ENCODE measurements around the gene LDAH. TPM values are rescaled to one million over a fixed set of nuclear protein-coding genes. Genes with fewer than 3 reads are reported as not detected.
A peak's percentile ranks its signal among the peaks of the same experiment; 100 is the strongest.

LDAH gene
- total and polyA plus RNA-seq, 2 donors: 10.8 to 28.2 TPM

DNA sequence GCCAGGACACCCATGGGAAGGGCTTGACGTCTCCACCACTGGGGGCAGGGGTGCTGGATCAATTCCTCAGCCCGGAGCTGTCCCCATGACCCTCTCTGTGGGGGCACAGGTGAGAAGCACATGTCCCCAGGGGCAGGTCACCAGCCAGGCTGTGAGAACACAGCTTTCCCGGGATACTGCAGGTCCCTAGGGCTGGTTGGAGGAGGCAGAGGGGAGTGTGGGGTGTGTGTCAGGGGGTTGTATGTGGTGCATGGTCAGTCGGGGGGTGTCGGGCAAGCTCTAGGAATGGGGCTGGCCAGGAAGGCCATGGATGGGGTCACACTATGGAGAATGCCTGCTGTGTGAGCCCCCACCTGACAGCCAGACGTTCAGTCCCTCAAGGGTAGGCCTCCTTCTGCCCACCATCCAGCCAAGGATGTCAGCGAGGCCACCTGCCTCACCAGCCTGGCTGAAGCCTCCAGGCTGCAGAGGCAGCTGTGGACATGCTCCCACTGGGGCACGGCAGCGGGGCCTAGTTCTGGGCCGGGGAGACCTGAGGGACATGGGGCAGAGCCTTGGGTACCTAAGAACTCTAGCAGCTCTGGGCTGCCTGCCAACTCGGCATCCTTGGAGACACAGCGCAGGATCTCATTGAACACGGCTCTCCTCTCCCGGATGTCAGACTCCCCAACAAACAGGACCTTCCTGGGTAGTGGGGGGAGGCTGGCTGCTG lies 182.3 kb downstream of the LDAH start:
- Histone ChIP-seq H3K4me3 (ENCODE audit: low read depth, low read length) (no peak overlapping the region), H3K4me1 (ENCODE audit: insufficient read depth) (no peaks in the 10 kb centered on the region), H3K27ac (ENCODE audit: low read depth) (no peak overlapping the region), H3K36me3 (ENCODE audit: insufficient read depth) (no peaks in the 10 kb centered on the region)
- no peak for DNase-seq (ENCODE audit: extremely low spot score)
- WGBS: 67% methylated on average over 14 of the region's 14 CpGs

DNA sequence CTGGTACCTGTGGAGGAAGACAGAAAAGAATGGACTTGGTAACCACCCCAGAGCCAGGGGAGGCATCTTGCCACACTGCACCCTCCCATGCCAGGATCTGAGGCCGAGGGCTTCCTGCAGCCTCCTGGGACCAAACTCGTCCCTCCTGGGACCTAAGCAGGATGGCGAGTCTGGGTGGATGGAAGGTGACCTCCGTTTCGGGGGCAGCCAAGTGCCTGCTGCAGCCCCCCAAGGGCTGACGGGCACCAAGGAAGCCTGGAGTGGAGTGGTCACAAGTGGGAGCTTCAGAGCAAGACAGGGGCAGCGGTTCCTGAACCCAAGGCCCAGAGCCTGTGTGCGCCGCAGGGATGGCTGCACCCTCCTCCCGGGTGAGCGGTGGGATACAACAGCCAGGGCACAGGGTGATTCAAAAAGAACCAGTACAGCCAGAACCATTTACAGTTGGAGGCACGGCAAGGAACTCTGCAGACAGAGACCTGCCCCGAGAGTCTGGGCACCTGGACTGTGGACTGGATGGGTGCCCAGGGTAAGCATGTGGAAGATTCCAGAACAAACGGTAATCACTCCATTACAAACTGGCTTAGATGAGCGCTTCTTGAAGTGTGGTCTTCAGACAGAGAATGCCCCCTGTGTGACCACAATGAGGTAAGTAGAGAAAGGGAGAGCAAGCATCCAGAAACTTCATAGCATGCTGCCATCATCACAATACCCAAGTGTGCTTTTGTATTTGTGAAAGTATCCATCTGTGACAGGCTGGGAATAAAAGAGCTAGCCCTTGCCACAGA lies 184.1 kb downstream of the LDAH start:
- Histone ChIP-seq H3K4me1 (ENCODE audit: insufficient read depth) (no peaks in the 10 kb centered on the region), H3K4me3 (ENCODE audit: low read depth, low read length) (no peak overlapping the region), H3K27ac (ENCODE audit: low read depth) (no peak overlapping the region), H3K36me3 (ENCODE audit: insufficient read depth) (no peaks in the 10 kb centered on the region)
- DNase-seq (ENCODE audit: extremely low spot score): no peak
- WGBS: 86% methylated on average over 15 of the region's 15 CpGs

DNA sequence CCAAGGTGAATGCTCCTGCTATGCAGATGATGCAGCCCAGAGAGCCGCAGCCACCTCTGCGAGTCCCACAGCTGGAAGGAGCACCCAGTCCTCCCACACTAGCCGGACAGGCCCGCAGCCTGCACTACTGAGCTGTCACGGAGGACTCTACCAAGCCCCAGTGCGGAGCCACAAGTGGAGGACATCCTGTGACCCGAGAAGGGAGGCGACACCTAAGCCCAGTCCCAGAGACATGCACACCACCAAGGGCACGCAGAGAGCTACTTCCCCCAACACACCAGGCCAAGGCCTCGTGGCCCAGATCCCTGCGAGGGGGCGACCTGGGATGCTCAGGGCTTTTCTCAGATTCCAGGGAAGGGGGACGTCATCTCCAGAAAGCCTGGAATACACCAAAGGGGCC lies 184.9 kb downstream of the LDAH start:
- no peak for DNase-seq (ENCODE audit: extremely low spot score)
- H3K27ac ChIP-seq (ENCODE audit: low read depth): no peak overlapping the region
- no peak overlapping the region for H3K4me3 ChIP-seq (ENCODE audit: low read depth, low read length)
- WGBS: 93% methylated on average over 13 of the region's 13 CpGs
- no peaks in the 10 kb centered on the region for H3K4me1 ChIP-seq (ENCODE audit: insufficient read depth)
- H3K36me3 ChIP-seq (ENCODE audit: insufficient read depth): no peaks in the 10 kb centered on the region

DNA sequence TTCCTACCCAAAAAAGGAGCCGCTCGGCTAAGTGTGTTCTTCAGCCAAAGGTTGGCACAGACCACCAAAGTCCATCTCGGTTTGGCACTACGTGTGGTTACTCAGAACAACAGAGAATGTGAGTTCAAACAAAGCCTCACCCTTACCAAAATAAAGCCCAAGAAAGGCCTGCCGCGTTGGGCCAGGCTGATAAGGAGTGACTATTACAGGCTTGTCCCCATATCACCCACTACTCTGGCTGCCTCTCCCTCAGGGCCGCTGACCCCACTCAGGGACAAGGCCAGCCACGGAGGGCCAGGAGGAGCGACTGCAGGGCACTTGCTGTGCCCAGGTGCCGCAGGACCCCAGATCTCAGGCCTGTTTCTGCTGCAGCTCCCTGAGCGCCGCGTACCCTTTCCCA lies 185.8 kb downstream of the LDAH start:
- no peak overlapping the region for H3K27ac ChIP-seq (ENCODE audit: low read depth)
- DNase-seq (ENCODE audit: extremely low spot score): no peak
- H3K36me3 ChIP-seq (ENCODE audit: insufficient read depth): no peaks in the 10 kb centered on the region
- 49% methylated on average over 13 of the region's 13 CpGs for WGBS
- no peaks in the 10 kb centered on the region for H3K4me1 ChIP-seq (ENCODE audit: insufficient read depth)
- H3K4me3 ChIP-seq (ENCODE audit: low read depth, low read length): no peak overlapping the region

DNA sequence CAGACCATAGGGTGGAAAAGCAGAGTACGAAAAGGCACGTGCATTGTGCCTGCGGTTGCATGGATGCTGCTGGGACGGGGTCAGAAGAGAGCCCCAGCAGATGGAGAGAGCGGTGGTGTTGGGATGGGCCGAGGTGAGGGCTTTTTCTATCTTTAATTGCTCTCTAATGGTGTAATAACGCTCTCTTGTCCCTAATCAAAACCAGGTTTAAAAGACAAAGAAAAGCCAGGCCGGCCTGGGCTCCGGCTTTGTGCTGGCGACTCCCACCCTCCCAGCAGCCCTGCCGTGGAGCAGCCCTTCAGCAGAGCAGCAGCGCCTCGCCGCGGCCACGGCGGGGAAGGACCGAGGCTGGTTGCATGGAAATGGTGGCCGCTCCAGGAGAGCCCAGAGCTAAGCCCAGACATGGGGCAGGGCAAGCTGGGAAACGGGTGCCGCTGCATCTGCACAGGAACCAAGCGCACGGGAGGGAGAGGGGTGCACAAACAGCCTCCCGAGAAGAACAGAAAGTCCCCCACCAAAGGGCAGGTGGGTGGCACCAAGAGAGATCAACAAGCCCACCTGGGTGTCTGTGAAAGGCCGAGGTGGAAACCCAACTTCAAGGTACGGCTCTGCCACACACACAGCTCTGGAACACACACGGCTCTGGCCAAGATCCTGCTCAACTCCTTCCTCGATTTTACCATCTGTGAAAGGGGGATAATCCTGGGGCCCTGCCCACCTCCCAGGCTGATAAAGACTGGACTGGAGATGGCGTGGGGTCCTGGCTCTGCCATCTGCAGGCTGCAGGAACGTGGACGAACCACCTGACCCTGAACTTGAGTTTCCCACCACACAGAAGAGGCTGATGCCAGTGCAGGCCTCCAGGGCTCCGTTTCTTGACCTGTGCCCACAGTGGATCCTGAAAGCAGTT lies 187.0 kb downstream of the LDAH start:
- Histone ChIP-seq H3K36me3 (ENCODE audit: insufficient read depth) (no peaks in the 10 kb centered on the region), H3K4me1 (ENCODE audit: insufficient read depth) (no peaks in the 10 kb centered on the region), H3K27ac (ENCODE audit: low read depth) (no peak overlapping the region), H3K4me3 (ENCODE audit: low read depth, low read length) (no peak overlapping the region)
- WGBS: 28% methylated on average over 32 of the region's 32 CpGs
- DNase-seq (ENCODE audit: extremely low spot score): no peak

DNA sequence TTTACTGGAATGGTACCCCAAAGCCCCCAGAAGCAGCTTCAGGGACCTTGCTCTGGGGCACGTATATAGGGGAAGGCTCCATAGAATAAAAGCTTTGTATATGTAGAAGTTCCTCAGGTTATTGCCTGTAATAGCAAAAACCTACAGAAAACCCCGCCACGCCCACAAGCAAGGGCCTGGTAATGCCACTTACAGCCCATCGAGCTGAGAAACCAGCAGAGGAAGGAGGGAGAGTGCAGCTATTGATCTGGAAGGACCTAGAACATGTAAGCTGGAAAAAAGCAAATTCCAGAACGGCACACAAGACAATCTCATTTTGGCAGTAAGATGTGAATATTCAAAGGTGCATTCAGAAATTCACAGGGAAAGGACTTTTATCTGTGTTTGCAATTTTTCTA lies 187.8 kb downstream of the LDAH start:
- peak overlapping the region; percentile 33 for H3K27ac ChIP-seq (ENCODE audit: low read depth)
- DNase-seq (ENCODE audit: extremely low spot score): no peak
- no peaks in the 10 kb centered on the region for H3K36me3 ChIP-seq (ENCODE audit: insufficient read depth)
- H3K4me3 ChIP-seq (ENCODE audit: low read depth, low read length): no peak overlapping the region
- WGBS: 72% methylated on average over 5 of the region's 5 CpGs
- no peaks in the 10 kb centered on the region for H3K4me1 ChIP-seq (ENCODE audit: insufficient read depth)

DNA sequence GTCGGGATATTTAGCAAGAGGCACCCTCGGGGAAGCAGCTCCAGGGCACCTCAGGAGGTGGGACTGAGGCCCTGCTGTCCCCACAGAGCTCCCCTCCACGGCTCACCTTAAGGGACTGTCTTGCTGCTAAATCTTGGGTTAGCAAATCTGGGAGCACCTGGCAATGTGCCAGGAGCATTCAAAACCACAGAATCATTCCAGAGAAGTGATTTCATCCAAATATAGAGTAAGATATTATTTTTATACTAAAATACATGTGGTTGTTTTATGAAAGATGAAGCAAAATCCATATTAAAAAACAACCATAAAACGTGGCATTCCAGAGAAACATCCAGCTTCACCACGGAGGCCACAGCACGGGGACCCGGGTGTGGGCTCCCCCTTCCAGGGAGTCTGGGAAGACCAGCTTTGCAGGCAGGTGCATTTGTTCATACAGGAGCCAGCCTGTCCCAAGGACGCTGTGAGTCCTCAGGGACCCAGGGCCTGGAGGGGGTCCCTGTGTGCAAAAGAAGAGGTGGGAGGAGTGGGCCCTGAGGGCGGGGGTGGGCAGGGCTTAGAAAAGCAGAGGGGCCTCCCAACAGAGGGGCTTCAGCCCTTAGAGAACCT lies 188.3 kb downstream of the LDAH start:
- no peak for DNase-seq (ENCODE audit: extremely low spot score)
- 46% methylated on average over 9 of the region's 9 CpGs for WGBS
- Histone ChIP-seq H3K27ac (ENCODE audit: low read depth) (peak overlapping the region; percentile 43), H3K4me3 (ENCODE audit: low read depth, low read length) (no peak overlapping the region), H3K4me1 (ENCODE audit: insufficient read depth) (no peaks in the 10 kb centered on the region), H3K36me3 (ENCODE audit: insufficient read depth) (no peaks in the 10 kb centered on the region)

Other genes with a start within 250 kb of the LDAH start
- gene HS1BP3, start 172.0 kb downstream of the LDAH start, total RNA-seq: 19.0 TPM
- gene HS1BP3, start 172.0 kb downstream of the LDAH start, polyA plus RNA-seq: 43.8 TPM
- 2.2 TPM for gene GDF7, start 156.0 kb downstream of the LDAH start, total RNA-seq
- 0.79 TPM for gene GDF7, start 156.0 kb downstream of the LDAH start, polyA plus RNA-seq
- gene APOB, start 221.0 kb upstream of the LDAH start, total RNA-seq: 0.32 TPM
- gene APOB, start 221.0 kb upstream of the LDAH start, polyA plus RNA-seq: 0.49 TPM